ENCODE data around the gene WAS.

- no peak for TF ChIP-seq ZFX (IDR thresholded peaks at IDR 0.05; ENCODE audit: borderline replicate concordance)
- TF ChIP-seq CTCF (IDR thresholded peaks at IDR 0.05) = no peak
These were observed 43.0 kb downstream of the WAS start for GRCh38 chrX:48726596-48726995.

All from 22Rv1 (cell line).